HEK293 (cell line): ENCODE measurements around the gene KLHL29.

ENCODE experiments used
- CTCF ChIA-PET: fragments of 350-600 bp; formaldehyde crosslinking; extraction: SDS; loops from one replicate; lab custom pipeline; 2021; ENCODE audit warnings: antibody characterized with exemption; lab: Yijun Ruan, JAX
- POLR2A ChIA-PET: fragments of 300-600 bp; formaldehyde crosslinking; extraction: SDS; loops from one replicate; lab custom pipeline; 2020; ENCODE audit warnings: antibody characterized with exemption, inconsistent platforms; lab: Yijun Ruan, JAX
- H3K27ac ChIP-seq: fragments of 200-500 bp; sonication (Bioruptor generic); 2 replicates; pipeline ENCODE4 v1.5.1; 2014; ENCODE audit warnings: low read depth, low read length, control low read depth, inconsistent platforms; ENCODE audit errors: extremely low read depth
- H3K36me3 ChIP-seq, 2 experiments: fragments of 200-500 bp in 1 of 2; sonication (Bioruptor generic) in 1 of 2; 1 replicate in 1 of 2; 2 replicates in 1 of 2; pipeline ENCODE4 v1.5.1; 2014 to 2017; ENCODE audit warnings: inconsistent platforms in 2 of 2, low read length in 2 of 2; ENCODE audit not compliant: control insufficient read depth in 2 of 2, insufficient read depth in 1 of 2
- H3K4me1 ChIP-seq: fragments of 200-500 bp; sonication (Bioruptor generic); 2 replicates; pipeline ENCODE4 v1.5.1; 2014; ENCODE audit warnings: mild to moderate bottlenecking, low read length, inconsistent platforms; ENCODE audit not compliant: control insufficient read depth, insufficient read depth
- H3K4me3 ChIP-seq: 2 replicates; pipeline ENCODE4 v1.5.1; 2011; ENCODE audit warnings: low read depth, mild to moderate bottlenecking, control low read depth, low read length, moderate library complexity
- H3K9me3 ChIP-seq: fragments of 200-500 bp; sonication (Bioruptor generic); 2 replicates; pipeline ENCODE4 v1.5.1; 2014; ENCODE audit warnings: low read depth, low read length, inconsistent platforms; ENCODE audit not compliant: control insufficient read depth, insufficient read depth
- HOXD13 ChIP-seq: sonication (generic); formaldehyde crosslinking; IDR thresholded peaks from 2 replicates; pipeline ENCODE4 v1.8.0; 2022; ENCODE audit warnings: missing genetic modification reagents, borderline replicate concordance
- KLF1 ChIP-seq: fragments of 450-650 bp; formaldehyde crosslinking; IDR thresholded peaks from 2 replicates; pipeline ENCODE4 v1.5.1; 2016; ENCODE audit warnings: missing biosample characterization, missing genetic modification characterization
- PRDM10 ChIP-seq: fragments of 450-650 bp; formaldehyde crosslinking; IDR thresholded peaks from 2 replicates; pipeline ENCODE4 v1.5.1; 2016; ENCODE audit warnings: missing biosample characterization, missing genetic modification characterization
- PRDM4 ChIP-seq: fragments of 450-650 bp; formaldehyde crosslinking; IDR thresholded peaks from 2 replicates; pipeline ENCODE4 v1.5.1; 2017; ENCODE audit warnings: missing biosample characterization, missing genetic modification characterization
- PRDM6 ChIP-seq: fragments of 450-650 bp; formaldehyde crosslinking; IDR thresholded peaks from 2 replicates; pipeline ENCODE4 v1.5.1; 2017; ENCODE audit warnings: missing biosample characterization, missing genetic modification characterization
- ZFHX2 ChIP-seq: fragments of 450-650 bp; formaldehyde crosslinking; conservative IDR thresholded peaks from 2 replicates; pipeline ENCODE4 v1.5.1; 2016; ENCODE audit warnings: missing biosample characterization, missing genetic modification characterization
- ZFP69B ChIP-seq: fragments of 450-650 bp; formaldehyde crosslinking; IDR thresholded peaks from 2 replicates; pipeline ENCODE4 v1.5.1; 2016; ENCODE audit warnings: missing biosample characterization, missing genetic modification characterization
- ZNF146 ChIP-seq: fragments of 450-650 bp; formaldehyde crosslinking; IDR thresholded peaks from 2 replicates; pipeline ENCODE4 v1.5.1; 2016; ENCODE audit warnings: missing biosample characterization, missing genetic modification characterization
- ZNF202 ChIP-seq: fragments of 450-650 bp; formaldehyde crosslinking; IDR thresholded peaks from 2 replicates; pipeline ENCODE4 v1.5.1; 2016; ENCODE audit warnings: missing biosample characterization, missing genetic modification characterization, borderline replicate concordance
- ZNF350 ChIP-seq: fragments of 450-650 bp; formaldehyde crosslinking; IDR thresholded peaks from 2 replicates; pipeline ENCODE4 v1.5.0; 2017; ENCODE audit warnings: missing biosample characterization, mild to moderate bottlenecking, missing genetic modification characterization
- ZNF404 ChIP-seq: fragments of 450-650 bp; formaldehyde crosslinking; IDR thresholded peaks from 2 replicates; pipeline ENCODE4 v1.5.1; 2017; ENCODE audit warnings: missing biosample characterization, missing genetic modification characterization
- ZNF626 ChIP-seq: fragments of 450-650 bp; sonication (Bioruptor Pico); formaldehyde crosslinking; IDR thresholded peaks from 2 replicates; pipeline ENCODE4 v1.5.1; 2018; ENCODE audit warnings: missing biosample characterization, missing genetic modification characterization, inconsistent platforms
- ZNF704 ChIP-seq: fragments of 450-650 bp; formaldehyde crosslinking; IDR thresholded peaks from 2 replicates; pipeline ENCODE4 v1.5.1; 2016; ENCODE audit warnings: missing biosample characterization, missing genetic modification characterization
- ZNF776 ChIP-seq: fragments of 450-650 bp; formaldehyde crosslinking; IDR thresholded peaks from 2 replicates; pipeline ENCODE4 v1.5.0; 2017; ENCODE audit warnings: missing biosample characterization, missing genetic modification characterization, borderline replicate concordance
- ZNF777 ChIP-seq: fragments of 450-650 bp; formaldehyde crosslinking; IDR thresholded peaks from 2 replicates; pipeline ENCODE4 v1.5.1; 2017; ENCODE audit warnings: missing biosample characterization, missing genetic modification characterization, borderline replicate concordance

The KLHL29 gene

GRCh38 chr2:23630961-23631360 is 246.0 kb downstream of the KLHL29 start (continued):
- no peak for TF ChIP-seq PRDM6 (tag by site-specific recombination)

- H3K4me1 ChIP-seq = no peaks in the 10 kb centered on the region
- CTCF ChIA-PET = no interaction called here
- TF ChIP-seq HOXD13 (CRISPR knock-in tag) (no peak), ZNF776 (tag by site-specific recombination) (no peak), ZFHX2 (no peak), ZFP69B (tag by site-specific recombination) (no peak), PRDM10 (tag by site-specific recombination) (no peak), ZNF626 (tag by site-specific recombination) (no peak), PRDM4 (tag by site-specific recombination) (no peak)
- TF ChIP-seq, all 188 proteins: peak for 0
- POLR2A ChIA-PET = no interaction called here
- Histone ChIP-seq H3K27ac (no peak overlapping the region), H3K9me3 (no peaks in the 10 kb centered on the region), H3K4me3 (no peak overlapping the region), H3K36me3 (no peaks in the 10 kb centered on the region)
Measured at GRCh38 chr2:23631389-23631788, 246.4 kb downstream of the KLHL29 start.

GRCh38 chr2:23632386-23632785 is 247.4 kb downstream of the KLHL29 start:
- Histone ChIP-seq H3K4me1 (no peaks in the 10 kb centered on the region), H3K36me3 (no peaks in the 10 kb centered on the region), H3K27ac (no peak overlapping the region), H3K9me3 (no peaks in the 10 kb centered on the region), H3K4me3 (no peak overlapping the region)
- ChIA-PET CTCF (no interaction called here), POLR2A (no interaction called here)
- TF ChIP-seq ZNF777 (tag by site-specific recombination) (no peak), ZNF146 (tag by site-specific recombination) (no peak), ZNF350 (tag by site-specific recombination) (no peak), KLF1 (tag by site-specific recombination) (no peak), ZNF202 (tag by site-specific recombination) (no peak), ZNF404 (no peak), ZNF704 (tag by site-specific recombination) (no peak)
